GM18505 (cell line): ENCODE measurements around the gene NUDT12.

Experiments used
- ATAC-seq: cut with Tn5 transposase; IDR thresholded peaks from one replicate; pipeline ENCODE4 v1.9.1; 2021; ENCODE audit not compliant: unreplicated experiment
- POLR2A ChIP-seq: IDR thresholded peaks from 4 replicates; pipeline ENCODE4 v1.6.1; 2011; ENCODE audit warnings: borderline replicate concordance; ENCODE audit not compliant: insufficient read depth, insufficient read length; ENCODE audit errors: extremely low read depth

Gene NUDT12

DNA sequence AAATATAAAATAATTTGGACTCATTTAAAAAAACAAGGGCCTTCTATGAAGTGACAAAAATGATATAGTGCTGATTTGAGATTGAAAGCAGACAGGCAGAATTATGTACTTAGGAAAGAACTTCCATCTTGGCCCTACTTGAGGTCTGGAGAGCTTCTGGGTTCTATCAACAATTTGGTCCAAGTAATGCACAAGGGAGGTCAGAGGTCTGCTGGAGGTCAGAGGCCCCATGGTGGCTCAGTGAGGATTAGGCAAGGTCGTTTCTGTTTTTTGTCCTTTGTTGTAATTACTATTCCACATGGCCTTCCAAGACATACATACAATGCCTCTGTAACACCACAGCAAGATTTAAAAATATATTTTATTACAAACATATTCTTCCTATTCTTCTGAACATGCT, 37.2 kb downstream of the NUDT12 start:
- ATAC-seq, result no peak
- TF ChIP-seq POLR2A, result no peak

DNA sequence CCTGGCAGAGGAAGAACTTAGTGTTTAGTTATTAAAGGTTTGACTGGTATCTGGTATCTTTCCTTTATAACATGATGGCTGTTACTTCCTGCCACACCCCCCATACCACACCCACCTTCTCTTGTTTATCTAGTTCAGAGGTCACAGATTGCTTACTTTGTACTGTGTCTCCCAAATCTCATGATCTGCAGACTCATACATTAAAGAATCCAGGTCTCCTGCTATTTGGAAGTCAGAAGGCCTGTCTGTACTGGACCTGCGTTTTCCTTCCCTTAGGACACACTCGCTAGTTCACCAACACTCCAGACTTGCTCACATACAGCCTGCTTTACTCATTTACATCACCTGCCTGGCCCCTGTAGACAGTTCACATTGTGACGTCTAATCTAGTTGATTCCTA, 39.3 kb downstream of the NUDT12 start:
- TF ChIP-seq POLR2A, result no peak
- no peak for ATAC-seq

- no peak for TF ChIP-seq POLR2A
- no peak for ATAC-seq
Measured at GRCh38 chr5:103522586-103522985, 40.0 kb downstream of the NUDT12 start.

DNA sequence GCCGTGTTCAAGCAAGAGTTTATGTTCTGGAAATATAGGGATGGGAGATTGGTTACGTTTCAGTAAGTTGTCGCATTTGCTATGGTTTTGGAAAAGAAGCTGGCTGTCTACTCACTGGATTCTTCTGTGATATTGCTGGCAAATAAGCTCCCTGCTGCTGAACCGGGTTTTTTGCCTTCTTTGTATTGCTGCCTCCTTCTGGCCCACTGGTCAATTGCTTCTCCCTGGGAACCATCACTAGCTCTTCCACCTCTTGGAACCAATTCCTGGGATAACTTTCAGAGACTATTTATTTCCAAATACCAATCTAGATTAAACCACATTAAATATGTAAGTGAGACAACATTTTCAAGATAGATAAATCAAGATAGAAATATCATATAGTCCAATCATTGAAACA, 43.0 kb downstream of the NUDT12 start:
- TF ChIP-seq POLR2A, result no peak
- no peak for ATAC-seq

DNA sequence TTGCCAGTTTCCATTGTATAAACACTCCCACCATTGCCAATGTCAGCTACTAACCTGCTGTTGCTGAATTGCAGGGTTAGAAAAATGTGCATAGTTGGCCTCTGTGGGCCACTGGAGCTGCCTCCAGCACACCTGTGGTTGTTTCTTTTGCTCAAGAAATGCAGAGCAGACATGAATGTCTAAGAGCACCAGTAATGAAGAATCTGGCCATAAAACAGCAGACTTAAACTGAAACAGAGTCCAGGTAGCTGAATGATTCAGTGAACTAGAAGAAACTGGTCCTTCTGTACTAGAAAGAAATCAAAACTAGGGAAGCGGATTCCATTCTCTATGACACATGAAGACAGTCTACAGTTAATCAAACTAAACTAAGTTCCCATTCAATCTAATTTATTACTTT, 48.2 kb downstream of the NUDT12 start:
- ATAC-seq, result no peak
- no peak for TF ChIP-seq POLR2A

GRCh38 chr5:103513701-103514100, 48.9 kb downstream of the NUDT12 start:
- TF ChIP-seq POLR2A, result no peak

GRCh38 chr5:103512500-103512899, 50.1 kb downstream of the NUDT12 start:
- no peak for ATAC-seq
- TF ChIP-seq POLR2A, result no peak

More at GRCh38 chr5:103513701-103514100, 48.9 kb downstream of the NUDT12 start:
- ATAC-seq, result no peak

DNA sequence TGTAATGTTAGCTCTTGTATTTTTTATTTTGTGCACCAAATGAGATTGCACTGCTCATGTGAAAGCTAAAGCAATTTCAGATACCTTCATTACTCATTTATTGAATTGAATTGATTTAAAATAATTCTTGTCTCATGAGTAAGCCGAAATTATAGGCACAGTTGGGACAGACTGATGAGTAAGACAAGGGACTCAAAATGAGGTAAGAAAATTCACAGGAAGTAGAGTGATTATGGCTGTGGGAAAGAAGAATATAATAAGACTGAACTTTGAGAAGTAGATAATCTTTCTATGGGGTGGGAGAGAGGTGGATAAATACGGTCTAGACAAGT, 51.1 kb downstream of the NUDT12 start:
- no peak for ATAC-seq
- TF ChIP-seq POLR2A, result no peak

- ATAC-seq, result no peak
- no peak for TF ChIP-seq POLR2A
Measured at GRCh38 chr5:103510851-103511553, 51.6 kb downstream of the NUDT12 start.

DNA sequence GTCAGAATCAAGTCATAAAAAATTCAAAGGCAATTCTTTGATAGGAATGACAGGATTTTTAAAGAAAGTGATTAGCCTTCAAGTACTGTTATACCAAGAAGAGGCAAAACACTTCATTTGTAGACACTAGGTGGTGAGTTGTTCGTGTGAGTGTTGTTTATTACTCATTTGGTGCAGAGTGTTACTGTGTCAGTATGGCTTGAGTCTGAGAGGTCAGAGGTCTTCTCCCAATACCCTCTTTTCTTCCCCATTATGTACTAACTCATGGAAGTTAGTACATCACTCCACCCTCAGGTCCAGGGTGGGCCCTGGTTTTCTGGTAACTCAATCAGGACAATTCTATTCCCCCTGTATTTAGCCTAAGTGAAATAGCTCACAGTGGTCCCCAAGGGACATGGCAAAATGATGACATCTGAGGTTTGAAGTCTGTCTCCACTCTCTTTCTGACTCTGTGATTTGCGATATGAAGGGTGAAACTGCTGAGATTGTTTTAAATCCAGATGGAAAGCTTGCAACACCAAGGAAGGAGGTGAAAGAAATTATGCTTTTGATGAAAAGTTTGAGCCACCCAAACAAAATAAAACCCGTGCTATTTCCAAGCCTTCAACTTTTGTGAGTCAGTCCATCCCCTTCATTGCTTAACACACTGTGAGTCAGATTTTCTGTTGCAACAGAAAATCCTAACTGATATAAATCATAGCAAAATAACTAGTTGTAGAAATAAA, 56.8 kb downstream of the NUDT12 start:
- no peak for TF ChIP-seq POLR2A
- no peak for ATAC-seq

DNA sequence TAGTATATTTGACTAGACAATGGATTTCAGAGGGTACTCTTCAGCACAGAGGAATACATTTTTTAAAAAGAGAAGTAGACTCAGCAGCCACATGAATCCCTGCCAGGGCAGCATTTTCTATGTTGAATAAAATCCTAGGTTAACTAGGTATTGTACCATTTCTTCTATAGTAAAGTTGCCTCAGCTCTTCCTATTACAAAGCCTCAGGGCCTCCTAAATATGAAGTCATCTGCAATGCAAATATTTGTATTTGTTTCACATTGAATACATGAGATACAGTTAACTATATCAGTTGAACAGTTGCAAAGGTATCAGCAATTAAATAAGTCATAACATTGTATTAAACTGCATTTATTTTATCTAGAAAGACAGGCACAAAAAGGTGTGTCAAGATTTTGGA, 59.5 kb downstream of the NUDT12 start:
- no peak for ATAC-seq
- TF ChIP-seq POLR2A, result no peak

- no peak for ATAC-seq
- TF ChIP-seq POLR2A, result no peak
Measured at GRCh38 chr5:103502662-103503061, 59.9 kb downstream of the NUDT12 start.
